ENCODE measurements around the gene PLXNA4.

DNA sequence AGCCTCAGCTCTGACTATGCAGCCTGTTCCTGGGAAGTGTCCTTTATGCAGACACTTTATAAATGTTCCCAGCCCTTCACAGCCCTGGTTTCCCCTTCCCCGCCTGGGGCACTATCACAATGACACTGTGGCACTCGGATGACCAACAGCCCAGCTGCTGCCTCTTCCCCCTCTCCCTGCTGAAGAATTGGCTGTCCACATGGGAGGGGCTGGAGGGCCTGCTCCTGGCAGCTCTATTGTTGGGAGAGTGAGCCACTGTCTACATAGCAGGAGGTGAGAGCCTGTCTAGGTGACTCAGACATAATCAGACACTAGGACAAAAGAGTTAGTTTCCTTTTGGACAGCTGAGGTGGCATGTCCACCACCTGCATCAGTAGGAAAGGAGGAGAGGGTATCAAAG is 437.5 kb downstream of the PLXNA4 start:
- TF ChIP-seq, protein P1, sequence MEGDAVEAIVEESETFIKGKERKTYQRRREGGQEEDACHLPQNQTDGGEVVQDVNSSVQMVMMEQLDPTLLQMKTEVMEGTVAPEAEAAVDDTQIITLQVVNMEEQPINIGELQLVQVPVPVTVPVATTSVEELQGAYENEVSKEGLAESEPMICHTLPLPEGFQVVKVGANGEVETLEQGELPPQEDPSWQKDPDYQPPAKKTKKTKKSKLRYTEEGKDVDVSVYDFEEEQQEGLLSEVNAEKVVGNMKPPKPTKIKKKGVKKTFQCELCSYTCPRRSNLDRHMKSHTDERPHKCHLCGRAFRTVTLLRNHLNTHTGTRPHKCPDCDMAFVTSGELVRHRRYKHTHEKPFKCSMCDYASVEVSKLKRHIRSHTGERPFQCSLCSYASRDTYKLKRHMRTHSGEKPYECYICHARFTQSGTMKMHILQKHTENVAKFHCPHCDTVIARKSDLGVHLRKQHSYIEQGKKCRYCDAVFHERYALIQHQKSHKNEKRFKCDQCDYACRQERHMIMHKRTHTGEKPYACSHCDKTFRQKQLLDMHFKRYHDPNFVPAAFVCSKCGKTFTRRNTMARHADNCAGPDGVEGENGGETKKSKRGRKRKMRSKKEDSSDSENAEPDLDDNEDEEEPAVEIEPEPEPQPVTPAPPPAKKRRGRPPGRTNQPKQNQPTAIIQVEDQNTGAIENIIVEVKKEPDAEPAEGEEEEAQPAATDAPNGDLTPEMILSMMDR (IDR thresholded peaks at IDR 0.05; ENCODE audit: insufficient read depth, low read length, poor library complexity, severe bottlenecking) = no peak
- no peak for TF ChIP-seq EZH2phosphoT487 (conservative IDR thresholded peaks at IDR 0.05; ENCODE audit: low read length)
